ENCODE data around the gene MICAL3. TPM values are rescaled to one million over a fixed set of nuclear protein-coding genes. Genes with fewer than 3 reads are reported as not detected.

The MICAL3 gene
- total and polyA plus RNA-seq, 2 donors from 2014 or later, result 5.0 to 99.4 TPM

DNA sequence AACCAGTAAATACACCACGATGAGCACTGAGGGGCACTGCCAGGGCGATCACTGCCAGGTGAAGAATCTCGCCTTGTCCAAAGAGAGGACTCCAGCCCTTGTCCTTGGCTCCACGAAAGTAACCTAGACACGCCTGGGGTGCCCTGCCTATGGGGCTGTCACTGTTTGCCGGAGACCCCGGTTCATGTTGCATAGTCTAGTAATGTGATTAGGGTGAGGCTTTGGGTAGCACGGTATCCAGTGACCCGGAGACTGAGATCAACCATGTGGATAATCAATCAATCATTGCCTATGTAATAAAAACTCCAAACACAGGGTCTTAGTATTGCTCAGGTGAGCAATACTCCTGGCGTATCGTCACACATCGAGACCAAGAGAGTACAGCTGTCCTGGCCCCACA is 190.9 kb downstream of the MICAL3 start:
- Histone ChIP-seq H3K9ac (ENCODE audit: low read length in 3 of 3) (peak overlapping the region in 1 of 3 donors; percentile 6), H3K36me3 (ENCODE audit: control insufficient read depth in 2 of 3, insufficient read depth in 3 of 3, low read length in 3 of 3) (peaks cover 0 to 10% (median 4%) of the 10 kb centered on the region in 3 donors), H3K9me3 (ENCODE audit: control insufficient read depth in 2 of 3, insufficient read depth in 1 of 3, low read length in 3 of 3) (no peaks in the 10 kb centered on the region), H3K4me3 (ENCODE audit: low read length in 3 of 3) (no peak overlapping the region), H3K27ac (ENCODE audit: low read depth in 2 of 2, low read length in 2 of 2) (no peak overlapping the region), H3K4me1 (ENCODE audit: control insufficient read depth in 2 of 3, insufficient read depth in 2 of 3, low read depth in 1 of 3, low read length in 3 of 3) (peaks cover 0 to 52% (median 52%) of the 10 kb centered on the region in 3 donors), H3K27me3 (ENCODE audit: control insufficient read depth, insufficient read depth, low read length) (no peaks in the 10 kb centered on the region)
- TF ChIP-seq CTCF (IDR thresholded peaks at IDR 0.05; ENCODE audit: borderline replicate concordance, extremely low read depth, insufficient read depth), result no peak
- peak in 3 of 5 donors; percentile 33 to 53 (median 52) for DNase-seq
- intact Hi-C loops (cut with DNase I), result no loop called here
- FAIRE-seq, result no peak

DNA sequence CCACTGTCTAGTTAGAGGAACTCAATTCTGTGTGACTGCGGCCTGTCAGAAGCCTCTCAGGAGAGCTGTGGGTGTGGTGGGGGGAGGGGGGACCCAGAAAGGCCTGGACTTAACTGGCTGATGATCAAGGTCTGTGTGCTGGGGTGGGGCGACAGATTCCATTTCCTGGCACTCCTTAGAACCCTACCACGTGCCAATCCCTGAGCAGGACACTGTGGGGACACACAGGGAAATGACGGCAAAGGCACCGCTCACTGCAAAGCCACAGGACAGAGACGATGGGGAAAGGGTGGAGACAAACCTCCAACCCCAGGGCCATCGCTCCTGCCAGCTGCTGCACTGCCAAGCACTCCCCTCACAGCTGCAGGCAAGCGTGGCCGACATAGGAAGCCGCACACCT is 191.7 kb downstream of the MICAL3 start:
- no peak overlapping the region for H3K4me3 ChIP-seq (ENCODE audit: low read length in 3 of 3)
- DNase-seq (no peak), FAIRE-seq (no peak)
- H3K9ac ChIP-seq (ENCODE audit: low read length in 3 of 3), result peak overlapping the region in 1 of 3 donors; percentile 55
- no peak overlapping the region for H3K27ac ChIP-seq (ENCODE audit: low read depth in 2 of 2, low read length in 2 of 2)
- intact Hi-C loops (cut with DNase I), result no loop called here
- peaks cover 0 to 48% (median 44%) of the 10 kb centered on the region in 3 donors for H3K4me1 ChIP-seq (ENCODE audit: control insufficient read depth in 2 of 3, insufficient read depth in 2 of 3, low read depth in 1 of 3, low read length in 3 of 3)
- no peaks in the 10 kb centered on the region for H3K27me3 ChIP-seq (ENCODE audit: control insufficient read depth, insufficient read depth, low read length)
- TF ChIP-seq CTCF (IDR thresholded peaks at IDR 0.05; ENCODE audit: borderline replicate concordance, extremely low read depth, insufficient read depth), result no peak
- H3K36me3 ChIP-seq (ENCODE audit: control insufficient read depth in 2 of 3, insufficient read depth in 3 of 3, low read length in 3 of 3), result peaks cover 0 to 14% (median 6%) of the 10 kb centered on the region in 3 donors
- no peaks in the 10 kb centered on the region for H3K9me3 ChIP-seq (ENCODE audit: control insufficient read depth in 2 of 3, insufficient read depth in 1 of 3, low read length in 3 of 3)

- peak overlapping the region in 1 of 3 donors; percentile 55 for H3K9ac ChIP-seq (ENCODE audit: low read length in 3 of 3)
- no peak for FAIRE-seq
- no peak for DNase-seq
- TF ChIP-seq CTCF (IDR thresholded peaks at IDR 0.05; ENCODE audit: borderline replicate concordance, extremely low read depth, insufficient read depth), result no peak
- no peaks in the 10 kb centered on the region for H3K27me3 ChIP-seq (ENCODE audit: control insufficient read depth, insufficient read depth, low read length)
- H3K4me1 ChIP-seq (ENCODE audit: control insufficient read depth in 2 of 3, insufficient read depth in 2 of 3, low read depth in 1 of 3, low read length in 3 of 3), result peaks cover 0 to 40% (median 37%) of the 10 kb centered on the region in 3 donors
- H3K9me3 ChIP-seq (ENCODE audit: control insufficient read depth in 2 of 3, insufficient read depth in 1 of 3, low read length in 3 of 3), result no peaks in the 10 kb centered on the region
- H3K4me3 ChIP-seq (ENCODE audit: low read length in 3 of 3), result no peak overlapping the region
- H3K27ac ChIP-seq (ENCODE audit: low read depth in 2 of 2, low read length in 2 of 2), result peak overlapping the region; percentile 2 to 43
- intact Hi-C loops (cut with DNase I), result no loop called here
- peaks cover 0 to 14% (median 11%) of the 10 kb centered on the region in 3 donors for H3K36me3 ChIP-seq (ENCODE audit: control insufficient read depth in 2 of 3, insufficient read depth in 3 of 3, low read length in 3 of 3)
Observed at GRCh38 chr22:17831501-17832251, 192.7 kb downstream of the MICAL3 start.
